ENCODE data around the gene PRM3. TPM values are rescaled to one million over a fixed set of nuclear protein-coding genes. Genes with fewer than 3 reads are reported as not detected.

The PRM3 gene
- total and polyA plus RNA-seq, 2 donors (not counting 1 experiment from before 2014, with no cell fraction given), result not detected

- ATAC-seq (ENCODE audit: low read depth), result no peak
- H3K27ac ChIP-seq (ENCODE audit: low read length in 2 of 2), result no peak overlapping the region
- no peak overlapping the region for H3K9ac ChIP-seq (ENCODE audit: low read length)
- intact Hi-C loops (cut with micrococcal nuclease), result no loop called here
- TF ChIP-seq CTCF (IDR thresholded peaks at IDR 0.05) (no peak), EZH2 (IDR thresholded peaks at IDR 0.05; ENCODE audit: borderline replicate concordance, insufficient read depth, low read depth, low read length, poor library complexity, severe bottlenecking) (no peak)
- H3K4me3 ChIP-seq (ENCODE audit: control extremely low read depth in 1 of 5, extremely low read depth in 1 of 5, insufficient read depth in 1 of 5, low read depth in 2 of 5, low read length in 4 of 5), result no peak overlapping the region
- peaks cover 0 to 6% (median 0%) of the 10 kb centered on the region in 3 donors for H3K9me3 ChIP-seq (ENCODE audit: control extremely low read depth in 1 of 3, control insufficient read depth in 2 of 3, insufficient read depth in 1 of 3, low read length in 2 of 3)
- H3K4me1 ChIP-seq (ENCODE audit: control insufficient read depth in 2 of 2, insufficient read depth in 2 of 2, low read length in 2 of 2), result peaks cover 12 to 13% of the 10 kb centered on the region in 2 donors
- peaks cover 0 to 6% (median 0%) of the 10 kb centered on the region in 4 experiments for H3K27me3 ChIP-seq (replicated peaks in 1 of 4; ENCODE audit: control extremely low read depth in 1 of 4, control insufficient read depth in 3 of 4, insufficient read depth in 4 of 4, low read length in 3 of 4)
- no peaks in the 10 kb centered on the region for H3K79me2 ChIP-seq (ENCODE audit: control insufficient read depth, insufficient read depth, low read length)
- H3K27me3 Mint-ChIP-seq, result no peaks in the 10 kb centered on the region
- no peak for DNase-seq
- no peak overlapping the region for H2AFZ ChIP-seq (ENCODE audit: insufficient read depth, low read depth, low read length, poor library complexity, severe bottlenecking)
- CTCF ChIA-PET, result interaction anchor here (1.3 kb wide), 1 partner anchor 33 kb away, joined by 3 read pairs; the partner anchor contains the start of gene SOCS1
- POLR2A ChIA-PET, result no interaction called here
- H3K9me3 Mint-ChIP-seq (ENCODE audit: insufficient read depth), result peaks cover 5% of the 10 kb centered on the region
- no peak overlapping the region for H3K4me3 Mint-ChIP-seq
- no peaks in the 10 kb centered on the region for H4K20me1 ChIP-seq (ENCODE audit: control insufficient read depth, insufficient read depth, low read length, poor library complexity, severe bottlenecking)
- H3K27ac Mint-ChIP-seq, result no peak overlapping the region
- no CpG with 5 or more reads among the region's 2 CpGs for WGBS (ENCODE audit: insufficient coverage)
- no peak overlapping the region for H3K4me2 ChIP-seq (replicated peaks; ENCODE audit: low read depth, low read length, poor library complexity, severe bottlenecking)
- H3K36me3 ChIP-seq (replicated peaks in 1 of 2; ENCODE audit: control extremely low read depth in 1 of 2, control insufficient read depth in 1 of 2, extremely low read depth in 1 of 2, insufficient read depth in 2 of 2, low read length in 1 of 2), result no peaks in the 10 kb centered on the region
- peaks cover 38% of the 10 kb centered on the region for H3K4me1 Mint-ChIP-seq
These were observed 15.8 kb upstream of the PRM3 start for GRCh38 chr16:11289202-11289601.

GRCh38 chr16:11285842-11286241, 12.4 kb upstream of the PRM3 start:
- H3K27me3 ChIP-seq (replicated peaks in 1 of 4; ENCODE audit: control extremely low read depth in 1 of 4, control insufficient read depth in 3 of 4, insufficient read depth in 4 of 4, low read length in 3 of 4), result no peaks in the 10 kb centered on the region
- intact Hi-C loops (cut with micrococcal nuclease), result no loop called here
- no peaks in the 10 kb centered on the region for H3K36me3 ChIP-seq (replicated peaks in 1 of 2; ENCODE audit: control extremely low read depth in 1 of 2, control insufficient read depth in 1 of 2, extremely low read depth in 1 of 2, insufficient read depth in 2 of 2, low read length in 1 of 2)
- H3K9me3 ChIP-seq (ENCODE audit: control extremely low read depth in 1 of 3, control insufficient read depth in 2 of 3, insufficient read depth in 1 of 3, low read length in 2 of 3), result peaks cover 0 to 6% (median 0%) of the 10 kb centered on the region in 3 donors
- no peak overlapping the region for H3K9ac ChIP-seq (ENCODE audit: low read length)
- DNase-seq (no peak), ATAC-seq (ENCODE audit: low read depth) (no peak)
- H3K27ac ChIP-seq (ENCODE audit: low read length in 2 of 2), result no peak overlapping the region
- peaks cover 5% of the 10 kb centered on the region in 2 donors for H3K4me1 ChIP-seq (ENCODE audit: control insufficient read depth in 2 of 2, insufficient read depth in 2 of 2, low read length in 2 of 2)
- ChIA-PET CTCF (interaction anchor here (1.1 kb wide), 2 partner anchors 8 to 321 kb away, joined by 3 to 5 read pairs; no protein-coding TSS in a partner anchor), POLR2A (no interaction called here)
- TF ChIP-seq CTCF (IDR thresholded peaks at IDR 0.05) (no peak), EZH2 (IDR thresholded peaks at IDR 0.05; ENCODE audit: borderline replicate concordance, insufficient read depth, low read depth, low read length, poor library complexity, severe bottlenecking) (no peak)
- H3K27ac Mint-ChIP-seq, result peak overlapping the region; percentile 5
- no peak overlapping the region for H3K4me2 ChIP-seq (replicated peaks; ENCODE audit: low read depth, low read length, poor library complexity, severe bottlenecking)
- H3K4me3 ChIP-seq (ENCODE audit: control extremely low read depth in 1 of 5, extremely low read depth in 1 of 5, insufficient read depth in 1 of 5, low read depth in 2 of 5, low read length in 4 of 5), result no peak overlapping the region
- peaks cover 17% of the 10 kb centered on the region for H3K4me1 Mint-ChIP-seq
- peaks cover 5% of the 10 kb centered on the region for H3K9me3 Mint-ChIP-seq (ENCODE audit: insufficient read depth)
- no peaks in the 10 kb centered on the region for H4K20me1 ChIP-seq (ENCODE audit: control insufficient read depth, insufficient read depth, low read length, poor library complexity, severe bottlenecking)
- WGBS (ENCODE audit: insufficient coverage), result 100% methylated on average over 1 of the region's 2 CpGs
- H3K79me2 ChIP-seq (ENCODE audit: control insufficient read depth, insufficient read depth, low read length), result no peaks in the 10 kb centered on the region
- no peak overlapping the region for H3K4me3 Mint-ChIP-seq
- H3K27me3 Mint-ChIP-seq, result no peaks in the 10 kb centered on the region
- H2AFZ ChIP-seq (ENCODE audit: insufficient read depth, low read depth, low read length, poor library complexity, severe bottlenecking), result no peak overlapping the region

Measured in B cell (primary cell).